Ovary (tissue), 3 donors: Measurements from ENCODE around the gene TBCD.

Experiments used
- CTCF ChIP-seq, 3 donors: fragments of 450-650 bp in 2 of 3; fragments of 200-600 bp in 1 of 3; IDR thresholded peaks; one replicate each; pipeline versions ENCODE4 v1.5.1 to v1.8.0; 2016 to 2022; ENCODE audit warnings: antibody characterized with exemption in 3 of 3, mild to moderate bottlenecking in 1 of 3
- POLR2A ChIP-seq: fragments of 450-650 bp; IDR thresholded peaks from one replicate; pipeline ENCODE4 v1.6.1; 2017; ENCODE audit warnings: antibody characterized with exemption, mild to moderate bottlenecking, moderate library complexity
- donor health status: DM: no; HTN: no; CAD: no.

DNA sequence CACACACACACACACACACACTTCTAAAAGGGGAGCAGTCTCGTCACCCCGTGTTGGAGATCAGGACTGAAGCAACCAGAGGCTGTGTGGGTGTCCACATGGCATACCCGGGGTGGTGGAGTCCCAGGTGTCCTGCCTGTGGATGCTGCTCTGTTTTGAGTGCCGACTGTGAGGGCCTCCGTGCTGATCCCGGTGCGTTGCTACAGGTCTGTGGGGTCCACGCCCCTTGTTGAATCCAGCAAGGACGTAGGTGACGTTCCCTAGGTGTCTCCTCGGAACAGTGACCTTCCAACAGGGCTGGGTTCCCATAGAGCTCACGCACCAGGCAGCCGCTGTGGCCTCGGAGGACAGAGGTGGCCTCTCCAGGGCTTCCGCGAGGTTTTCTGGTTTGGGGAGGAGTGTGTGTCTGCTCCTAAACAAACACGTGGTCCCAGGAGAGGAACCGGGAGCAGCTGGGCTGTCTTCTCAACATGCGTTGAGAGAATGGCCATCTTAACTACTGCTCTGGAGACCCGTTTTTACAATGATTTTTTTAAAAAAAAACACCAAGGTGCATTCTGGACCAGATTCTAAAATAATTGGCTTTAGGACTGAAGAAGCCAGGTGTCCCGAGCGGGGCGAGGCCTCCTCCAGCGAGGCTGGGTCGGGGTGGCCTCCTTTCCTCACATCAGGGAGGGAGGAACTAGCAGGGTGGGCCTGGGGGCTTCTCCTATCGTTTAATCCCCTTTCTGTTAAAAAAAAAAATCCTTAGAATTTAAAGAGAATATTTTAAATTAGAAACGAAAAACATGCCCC, 188.6 kb downstream of the TBCD start:
- TF ChIP-seq CTCF (IDR thresholded peaks at IDR 0.05) (no peak), POLR2A (no peak)
